ENCODE measurements around the gene NUP62. TPM values are rescaled to one million over a fixed set of nuclear protein-coding genes. Genes with fewer than 3 reads are reported as not detected.

NUP62 gene
- total RNA-seq, 2 donors from 2014 or later = 44.4 to 76.9 TPM

GRCh38 chr19:49857061-49857837, 72.1 kb downstream of the NUP62 start:
- H3K27me3 ChIP-seq (replicated peaks; ENCODE audit: insufficient read depth) = no peaks in the 10 kb centered on the region
- peak overlapping the region in 1 of 2 donors; percentile 31 for H3K27ac ChIP-seq
- WGBS = 87% methylated on average over 26 of the region's 26 CpGs
- no peak for TF ChIP-seq POLR2AphosphoS5 (IDR thresholded peaks at IDR 0.05)
- TF ChIP-seq POLR2A (IDR thresholded peaks at IDR 0.05) = no peak
- TF ChIP-seq CTCF (IDR thresholded peaks at IDR 0.05) = no peak
- no peak overlapping the region for H3K4me3 ChIP-seq
- no peaks in the 10 kb centered on the region for H3K9me3 ChIP-seq
- intact Hi-C loops (cut with DNase I) = no loop called here
- peaks cover 2 to 32% of the 10 kb centered on the region in 2 donors for H3K36me3 ChIP-seq
- H3K4me1 ChIP-seq (replicated peaks) = peaks cover 4% of the 10 kb centered on the region
- DNase-seq (ENCODE audit: low spot score) = no peak

Small RNA genes within 50 kb of the gene (microRNA-seq; reads per million reads assigned to microRNA genes)
- gene MIR4750 = 1.3 reads per million, percentile 14 among the genes with 10 or more reads in this experiment

Other genes starting within 250 kb of the NUP62 start
- 1 to 10 TPM in 1 of 2 donors, under 1 TPM in 1; 0.68 to 6.1 TPM for gene ADM5, start 239.9 kb downstream of the NUP62 start, total RNA-seq
- gene CPT1C, start 238.4 kb downstream of the NUP62 start, total RNA-seq = 1 to 10 TPM in 1 of 2 donors, under 1 TPM in 1; 0.96 to 5.5 TPM
- gene TSKS, start 166.2 kb downstream of the NUP62 start, total RNA-seq = 10 to 100 TPM in 1 of 2 donors, not detected in 1; 10.6 TPM
- gene AP2A1, start 162.5 kb downstream of the NUP62 start, total RNA-seq = 100 to 1,000 TPM in 1 of 2 donors, 10 to 100 TPM in 1; 62.7 to 252 TPM
- gene FUZ, start 116.2 kb downstream of the NUP62 start, total RNA-seq = 10 to 100 TPM; 39.2 to 45.4 TPM
- 100 to 1,000 TPM in 1 of 2 donors, 10 to 100 TPM in 1; 38.4 to 173 TPM for gene MED25, start 111.2 kb downstream of the NUP62 start, total RNA-seq
- 100 to 1,000 TPM; 179 to 252 TPM for gene PTOV1, start 78.3 kb downstream of the NUP62 start, total RNA-seq
- gene PNKP, start 61.9 kb downstream of the NUP62 start, total RNA-seq = 100 to 1,000 TPM in 1 of 2 donors, 10 to 100 TPM in 1; 64.9 to 128 TPM
- gene AKT1S1, start 52.1 kb downstream of the NUP62 start, total RNA-seq = 10 to 100 TPM; 27.6 to 30.2 TPM
- gene TBC1D17, start 51.8 kb downstream of the NUP62 start, total RNA-seq = 10 to 100 TPM; 33.0 to 51.4 TPM
- gene IL4I1, start 32.6 kb downstream of the NUP62 start, total RNA-seq = 1 to 10 TPM in 1 of 2 donors, under 1 TPM in 1; 0.14 to 2.5 TPM
- gene ATF5, start 299 bp downstream of the NUP62 start, total RNA-seq = 10 to 100 TPM; 14.0 to 16.4 TPM
- gene SIGLEC11, start 31.7 kb upstream of the NUP62 start, total RNA-seq = 1 to 10 TPM in 1 of 2 donors, under 1 TPM in 1; 0.68 to 1.0 TPM
- 10 to 100 TPM; 47.8 to 76.5 TPM for gene VRK3, start 95.9 kb upstream of the NUP62 start, total RNA-seq
- gene ZNF473, start 96.5 kb upstream of the NUP62 start, total RNA-seq = 10 to 100 TPM; 16.7 to 26.0 TPM
- gene IZUMO2, start 233.8 kb upstream of the NUP62 start, total RNA-seq = 1 to 10 TPM in 1 of 2 donors, not detected in 1; 1.1 TPM

Measured in prostate gland (tissue), 2 donors.